ENCODE results near the gene KNDC1.

Gene KNDC1

GRCh38 chr10:133205146-133205545, 45.1 kb downstream of the KNDC1 start:
- no peak for DNase-seq (ENCODE audit: low read depth in 2 of 2)

- DNase-seq (ENCODE audit: low read depth in 2 of 2): no peak
Observed at GRCh38 chr10:133206356-133207040, 46.5 kb downstream of the KNDC1 start.

- no peak for DNase-seq (ENCODE audit: low read depth in 2 of 2)
Observed at GRCh38 chr10:133207041-133207600, 47.1 kb downstream of the KNDC1 start.

- DNase-seq (ENCODE audit: low read depth in 2 of 2): no peak
Observed at GRCh38 chr10:133207627-133208026, 47.6 kb downstream of the KNDC1 start.

GRCh38 chr10:133208466-133208865, 48.4 kb downstream of the KNDC1 start:
- DNase-seq (ENCODE audit: low read depth in 2 of 2): no peak

GRCh38 chr10:133209117-133209516, 49.1 kb downstream of the KNDC1 start:
- no peak for DNase-seq (ENCODE audit: low read depth in 2 of 2)

- DNase-seq (ENCODE audit: low read depth in 2 of 2): no peak
Observed at GRCh38 chr10:133209641-133210040, 49.6 kb downstream of the KNDC1 start.

GRCh38 chr10:133210398-133211140, 50.5 kb downstream of the KNDC1 start:
- no peak for DNase-seq (ENCODE audit: low read depth in 2 of 2)

GRCh38 chr10:133211141-133211830, 51.3 kb downstream of the KNDC1 start:
- no peak for DNase-seq (ENCODE audit: low read depth in 2 of 2)

- DNase-seq (ENCODE audit: low read depth in 2 of 2): no peak
Observed at GRCh38 chr10:133211959-133212852, 52.2 kb downstream of the KNDC1 start.

GRCh38 chr10:133212853-133213494, 53.0 kb downstream of the KNDC1 start:
- DNase-seq (ENCODE audit: low read depth in 2 of 2): no peak

- DNase-seq (ENCODE audit: low read depth in 2 of 2): no peak
Observed at GRCh38 chr10:133213641-133214467, 53.8 kb downstream of the KNDC1 start.

- DNase-seq (ENCODE audit: low read depth in 2 of 2): no peak
Observed at GRCh38 chr10:133214468-133215410, 54.7 kb downstream of the KNDC1 start.

- no peak for DNase-seq (ENCODE audit: low read depth in 2 of 2)
Observed at GRCh38 chr10:133215586-133215985, 55.6 kb downstream of the KNDC1 start.

- no peak for DNase-seq (ENCODE audit: low read depth in 2 of 2)
Observed at GRCh38 chr10:133216776-133217175, 56.8 kb downstream of the KNDC1 start.

- DNase-seq (ENCODE audit: low read depth in 2 of 2): no peak
Observed at GRCh38 chr10:133217800-133218589, 58.0 kb downstream of the KNDC1 start.

- DNase-seq (ENCODE audit: low read depth in 2 of 2): no peak
Observed at GRCh38 chr10:133218891-133219290, 58.9 kb downstream of the KNDC1 start.

- DNase-seq (ENCODE audit: low read depth in 2 of 2): no peak
Observed at GRCh38 chr10:133219782-133220181, 59.8 kb downstream of the KNDC1 start.
